Fibroblast of villous mesenchyme (primary cell): ENCODE measurements around the gene CDC20. TPM values are rescaled to one million over a fixed set of nuclear protein-coding genes. Genes with fewer than 3 reads are reported as not detected.

Source experiments
- DNase-seq: peaks from one replicate; pipeline ENCODE4 v3.0.0-alpha.2; 2010; ENCODE audit warnings: low read depth
- H3K4me3 ChIP-seq: 2 replicates; pipeline ENCODE4 v1.5.1; 2011; ENCODE audit warnings: low read depth, mild to moderate bottlenecking, low read length
- total RNA-seq: library from RNA; depleted of rRNA; stranded (reverse); fragments of >200 nt; gene quantifications from 2 replicates; pipeline ENCODE4 v1.2.3, GENCODE V29; 2012
- TF ChIP-seq, protein P1 (sequence below): IDR thresholded peaks from 2 replicates; pipeline ENCODE4 v1.5.1; 2012; ENCODE audit warnings: low read depth, mild to moderate bottlenecking, low read length; ENCODE audit not compliant: insufficient read depth

The CDC20 gene
- total RNA-seq, 1 donor = 51.8 TPM

DNA sequence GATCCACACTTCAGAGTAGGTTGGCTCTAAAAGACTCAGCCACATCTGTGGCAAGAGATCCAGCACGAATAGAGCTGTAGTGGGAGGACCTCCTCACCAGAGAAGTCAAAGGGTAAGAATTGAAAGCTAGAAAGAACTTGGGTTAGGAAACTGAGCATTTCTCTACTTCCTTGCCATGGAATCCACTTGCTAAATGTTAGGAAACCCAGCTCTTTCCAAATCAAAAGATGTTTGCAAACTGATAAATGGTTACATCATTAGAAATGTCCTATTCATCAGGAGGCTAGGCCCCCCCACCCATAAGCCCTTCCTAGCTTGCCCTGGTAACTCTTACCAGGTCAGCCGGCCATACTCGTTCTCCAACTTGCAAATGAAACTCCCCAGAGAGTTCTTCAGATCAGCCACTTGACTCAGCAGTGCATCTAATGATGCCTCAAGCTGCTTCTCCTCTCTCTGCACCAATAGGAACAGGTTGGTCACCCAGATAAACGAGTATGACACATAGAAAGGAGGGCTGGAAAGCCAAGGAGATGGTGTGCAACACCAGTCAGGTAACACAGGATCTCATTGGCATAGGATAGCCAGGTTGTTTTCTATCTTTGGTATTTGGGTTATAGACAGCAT lies 29.3 kb downstream of the CDC20 start:
- peak; percentile 26 for DNase-seq
- peak overlapping the region; percentile 97 for H3K4me3 ChIP-seq
- TF ChIP-seq, protein P1, sequence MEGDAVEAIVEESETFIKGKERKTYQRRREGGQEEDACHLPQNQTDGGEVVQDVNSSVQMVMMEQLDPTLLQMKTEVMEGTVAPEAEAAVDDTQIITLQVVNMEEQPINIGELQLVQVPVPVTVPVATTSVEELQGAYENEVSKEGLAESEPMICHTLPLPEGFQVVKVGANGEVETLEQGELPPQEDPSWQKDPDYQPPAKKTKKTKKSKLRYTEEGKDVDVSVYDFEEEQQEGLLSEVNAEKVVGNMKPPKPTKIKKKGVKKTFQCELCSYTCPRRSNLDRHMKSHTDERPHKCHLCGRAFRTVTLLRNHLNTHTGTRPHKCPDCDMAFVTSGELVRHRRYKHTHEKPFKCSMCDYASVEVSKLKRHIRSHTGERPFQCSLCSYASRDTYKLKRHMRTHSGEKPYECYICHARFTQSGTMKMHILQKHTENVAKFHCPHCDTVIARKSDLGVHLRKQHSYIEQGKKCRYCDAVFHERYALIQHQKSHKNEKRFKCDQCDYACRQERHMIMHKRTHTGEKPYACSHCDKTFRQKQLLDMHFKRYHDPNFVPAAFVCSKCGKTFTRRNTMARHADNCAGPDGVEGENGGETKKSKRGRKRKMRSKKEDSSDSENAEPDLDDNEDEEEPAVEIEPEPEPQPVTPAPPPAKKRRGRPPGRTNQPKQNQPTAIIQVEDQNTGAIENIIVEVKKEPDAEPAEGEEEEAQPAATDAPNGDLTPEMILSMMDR = no peak

DNA sequence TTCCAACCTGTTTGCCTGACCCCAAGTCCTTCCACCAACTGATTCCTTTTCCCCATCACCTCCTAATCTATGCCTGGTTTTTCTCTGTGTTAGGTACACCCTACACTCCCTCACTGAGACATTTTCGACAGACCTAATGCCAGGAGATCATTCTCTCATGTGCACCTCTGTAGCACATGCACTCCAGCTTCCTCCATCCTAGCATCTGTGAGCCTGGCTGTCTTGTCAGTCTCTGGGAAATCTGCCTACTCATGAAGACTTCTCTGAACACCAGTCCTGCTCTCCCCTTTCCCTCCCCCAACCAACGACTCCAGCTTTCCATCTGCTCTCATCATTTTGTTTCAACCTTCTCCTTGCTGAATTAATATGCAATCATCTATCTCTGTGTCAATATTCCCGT lies 29.8 kb downstream of the CDC20 start:
- peak overlapping the region; percentile 97 for H3K4me3 ChIP-seq
- peak; percentile 7 for DNase-seq
- TF ChIP-seq, protein P1 = no peak

- TF ChIP-seq, protein P1 = no peak
- H3K4me3 ChIP-seq = peak within 1 kb of the TSS; percentile 97
- peak; percentile 97 for DNase-seq
These were observed 30.8 kb downstream of the CDC20 start, which contains the start of the genes MED8 and SZT2 for GRCh38 chr1:43389326-43390313. TSS of gene MED8 (minus strand) at chr1:43389800. CDS start at chr1:43389764, 36 bp downstream. TSS of gene SZT2 (plus strand) at chr1:43389899. CDS start at chr1:43389969, 70 bp downstream.

DNA sequence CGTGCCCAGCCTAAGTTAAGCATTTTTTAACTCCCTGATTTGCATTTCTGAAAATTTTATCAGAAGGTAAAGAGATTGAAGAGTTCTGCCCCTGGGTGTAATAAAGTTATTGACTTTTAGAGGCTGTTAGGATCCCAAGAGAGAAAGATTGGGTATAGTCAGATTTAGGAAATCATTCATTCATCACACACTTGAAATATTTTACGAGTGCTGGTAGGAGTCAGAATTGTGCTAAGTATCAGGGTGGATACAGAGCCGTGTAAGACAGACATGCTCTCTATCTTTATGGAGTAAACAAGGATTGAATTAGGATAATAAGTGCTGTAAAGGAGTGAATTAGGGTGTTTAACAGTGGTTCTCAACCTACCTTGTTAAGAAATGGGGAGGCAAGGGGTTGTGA lies 33.9 kb downstream of the CDC20 start:
- no peak for DNase-seq
- TF ChIP-seq, protein P1 = no peak
- H3K4me3 ChIP-seq = no peak overlapping the region

DNA sequence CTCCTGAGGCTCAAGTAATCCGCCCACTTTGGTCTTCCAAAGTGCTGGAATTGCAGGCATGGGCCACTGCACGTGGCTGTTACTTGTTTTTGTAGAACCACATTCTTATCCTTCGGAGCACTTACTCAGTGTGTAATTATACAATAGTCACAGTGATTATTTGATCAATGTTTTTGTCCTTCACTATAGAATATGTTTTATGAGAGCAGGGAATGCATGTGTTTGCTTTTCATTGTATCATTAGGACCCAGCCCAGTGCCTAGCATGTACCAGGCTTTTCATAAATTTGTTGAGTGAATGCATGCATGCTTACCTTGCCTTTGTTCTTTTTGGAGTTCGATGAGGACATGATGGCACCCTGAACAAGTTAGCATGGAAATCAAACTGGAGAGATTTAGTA lies 36.7 kb downstream of the CDC20 start:
- no peak for DNase-seq
- TF ChIP-seq, protein P1 = no peak
- no peak overlapping the region for H3K4me3 ChIP-seq

- no peak for DNase-seq
- TF ChIP-seq, protein P1 = no peak
- H3K4me3 ChIP-seq = no peak overlapping the region
These were observed 37.3 kb downstream of the CDC20 start for GRCh38 chr1:43396059-43396458.
